ENCODE data around the gene PHACTR3.
A peak's percentile ranks its signal among the peaks of the same experiment; 100 is the strongest.

The PHACTR3 gene

DNA sequence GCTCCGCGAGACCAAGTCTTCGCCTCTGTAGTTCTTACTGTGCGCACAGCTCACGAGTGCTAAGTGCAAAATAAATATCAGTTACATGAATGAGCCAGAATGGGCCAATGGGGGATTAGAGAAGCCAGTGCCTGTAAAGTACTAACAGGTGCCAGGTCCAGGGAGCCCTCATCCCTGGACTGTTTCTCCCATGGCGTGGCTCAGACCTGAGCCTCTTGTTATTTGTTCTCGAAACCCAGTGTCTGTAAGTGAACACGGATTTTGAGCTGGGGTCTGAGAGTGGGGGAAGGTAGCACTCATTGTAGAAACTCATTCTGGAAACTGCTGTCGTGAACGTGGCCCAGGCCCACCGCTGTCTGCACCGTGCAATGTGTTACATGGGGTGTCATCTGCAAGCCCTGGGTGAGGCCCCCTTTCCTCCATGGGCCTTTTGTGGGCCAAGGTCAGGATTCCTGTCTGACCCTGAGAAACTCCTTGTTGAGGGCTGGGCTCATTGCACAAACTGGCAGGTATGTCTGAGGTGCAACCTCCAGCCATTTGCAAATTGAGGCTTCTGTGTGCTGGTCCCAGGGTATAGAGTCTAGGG, 174.4 kb downstream of the PHACTR3 start:
- no peak for DNase-seq (ENCODE audit: low spot score)

DNA sequence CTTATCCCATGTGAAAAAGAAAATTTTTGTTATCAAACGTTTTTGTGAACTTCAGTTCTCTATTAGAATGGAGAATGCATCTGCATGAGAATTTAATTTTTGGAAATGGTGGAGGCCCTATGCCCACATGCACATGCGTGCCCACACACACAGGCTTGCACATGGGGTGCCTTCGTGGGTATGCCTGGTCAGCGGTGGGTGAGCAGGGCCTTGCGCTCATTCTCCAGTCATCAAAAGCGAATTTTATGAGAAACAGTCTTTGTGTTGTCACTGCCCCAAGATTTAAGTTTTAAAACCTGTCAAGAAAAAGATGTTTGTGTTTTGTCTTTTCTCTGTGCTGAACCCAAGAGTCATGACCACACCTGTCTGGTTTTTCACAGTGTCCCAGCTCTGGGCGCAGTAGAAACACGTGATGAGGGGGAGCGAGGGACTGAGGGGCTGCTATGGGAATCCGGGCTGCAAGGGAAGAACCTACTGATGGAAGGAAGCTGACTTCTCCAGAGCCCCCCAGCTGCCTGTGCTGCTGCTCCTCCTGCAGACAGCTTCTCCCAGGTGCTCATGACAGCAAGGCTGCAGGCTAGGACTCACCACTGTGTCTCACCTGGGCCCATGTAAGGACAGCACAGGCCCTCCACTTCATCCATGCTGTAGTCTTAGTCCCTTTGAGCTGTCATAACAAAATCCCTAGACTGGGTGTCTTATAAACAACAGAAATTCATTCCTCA, 175.5 kb downstream of the PHACTR3 start:
- DNase-seq (ENCODE audit: low spot score), result no peak

DNA sequence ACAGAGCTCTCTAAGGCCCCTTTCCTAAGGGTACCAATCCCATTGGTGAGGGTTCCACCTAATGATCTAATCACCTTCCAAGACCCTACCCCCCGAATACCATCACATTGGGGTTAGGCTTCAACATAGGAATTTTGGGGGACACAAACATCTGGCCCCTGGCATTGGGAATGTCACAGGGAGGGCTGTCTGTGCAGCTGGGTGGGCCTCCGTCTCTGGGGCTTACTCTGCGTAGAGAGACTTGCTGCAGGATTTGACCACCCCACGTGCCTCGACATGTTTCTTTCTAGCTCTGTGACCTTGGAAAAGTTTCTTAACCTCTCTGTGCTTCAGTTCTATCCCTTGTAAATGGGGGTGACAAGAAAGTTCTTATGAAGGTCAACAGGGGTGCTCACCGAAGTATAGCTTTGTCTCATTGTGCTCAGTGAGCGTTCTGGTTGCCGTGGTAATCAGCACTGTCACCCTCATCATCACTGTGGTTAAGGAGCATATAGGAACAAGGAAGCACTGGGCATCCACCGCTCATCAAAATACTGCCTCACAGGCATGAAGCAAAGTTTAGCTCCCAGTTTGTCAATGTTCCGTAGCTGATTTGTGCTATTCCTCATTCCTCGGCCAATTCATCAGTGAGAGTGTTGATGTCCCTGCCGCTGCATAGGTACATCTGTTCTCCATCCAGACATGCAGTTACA, 176.3 kb downstream of the PHACTR3 start:
- DNase-seq (ENCODE audit: low spot score), result no peak

DNA sequence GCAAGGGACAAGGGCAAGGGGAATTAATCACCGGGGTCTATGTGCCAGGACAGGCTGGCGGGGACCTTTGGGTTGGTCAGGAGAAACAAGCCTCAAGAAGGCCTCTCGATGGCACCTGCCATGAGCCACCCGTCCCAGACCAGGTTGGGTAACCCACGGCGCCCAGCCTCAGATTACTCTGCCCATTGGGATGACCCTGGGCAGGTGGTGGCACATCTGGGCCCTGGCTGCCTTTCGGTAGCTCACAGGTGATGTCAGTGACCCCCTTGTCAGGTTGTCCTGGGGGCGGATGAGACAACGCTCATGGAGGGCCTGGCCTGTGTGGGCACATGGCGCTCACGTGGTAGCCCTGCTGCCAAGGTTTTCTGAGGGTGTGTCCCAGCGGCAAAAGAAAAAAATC, 176.9 kb downstream of the PHACTR3 start:
- no peak for DNase-seq (ENCODE audit: low spot score)

DNA sequence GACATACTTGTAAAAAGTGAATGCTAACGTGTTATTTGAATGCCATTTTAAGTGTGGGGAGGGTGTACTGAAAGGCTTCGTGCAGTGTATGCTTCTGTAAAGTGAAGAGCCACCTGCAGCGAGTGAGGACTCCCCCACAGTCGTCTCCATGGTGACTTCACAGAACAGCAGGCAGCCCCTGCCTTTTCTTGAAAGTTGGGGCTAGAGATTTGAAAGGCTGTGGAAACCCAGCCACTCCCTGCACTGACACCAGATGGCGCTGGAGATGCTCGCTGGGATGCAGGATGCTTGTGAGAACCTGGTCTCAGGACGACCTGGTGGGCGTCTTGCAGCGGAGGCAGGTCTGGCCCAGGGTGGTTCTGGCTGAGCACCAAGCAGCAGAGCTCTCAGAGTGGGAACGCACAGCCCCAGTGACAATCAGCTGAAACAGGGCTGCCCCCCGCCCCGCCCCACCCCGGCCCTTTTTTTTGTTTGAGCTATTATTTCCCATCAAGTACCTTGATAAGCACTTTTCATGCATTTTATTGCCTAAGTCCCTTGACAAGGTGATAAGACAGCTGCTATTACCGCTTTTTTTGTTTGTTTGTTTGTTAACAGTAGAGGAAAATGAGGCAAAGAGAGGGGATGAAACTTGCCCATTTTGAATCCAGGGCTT, 178.8 kb downstream of the PHACTR3 start:
- DNase-seq (ENCODE audit: low spot score), result peak; percentile 78

DNA sequence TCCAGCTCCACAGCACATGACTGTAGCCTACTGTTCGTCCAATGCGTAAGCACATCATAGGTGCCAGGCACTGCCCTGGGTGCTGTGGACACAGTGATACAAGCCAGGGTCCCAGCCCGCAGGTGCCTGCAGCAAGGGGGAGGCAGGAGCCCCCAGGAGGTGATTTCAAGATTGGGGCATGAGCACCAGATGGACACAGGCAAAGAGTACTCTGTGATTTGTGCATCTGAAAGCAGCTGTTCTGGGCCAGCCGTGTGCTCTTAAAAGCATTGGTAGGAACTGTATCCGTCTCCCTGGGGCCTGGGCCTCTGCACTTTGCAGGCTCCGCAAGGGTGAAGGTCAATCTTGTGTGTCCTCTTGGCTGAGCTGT, 179.3 kb downstream of the PHACTR3 start:
- no peak for DNase-seq (ENCODE audit: low spot score)

DNA sequence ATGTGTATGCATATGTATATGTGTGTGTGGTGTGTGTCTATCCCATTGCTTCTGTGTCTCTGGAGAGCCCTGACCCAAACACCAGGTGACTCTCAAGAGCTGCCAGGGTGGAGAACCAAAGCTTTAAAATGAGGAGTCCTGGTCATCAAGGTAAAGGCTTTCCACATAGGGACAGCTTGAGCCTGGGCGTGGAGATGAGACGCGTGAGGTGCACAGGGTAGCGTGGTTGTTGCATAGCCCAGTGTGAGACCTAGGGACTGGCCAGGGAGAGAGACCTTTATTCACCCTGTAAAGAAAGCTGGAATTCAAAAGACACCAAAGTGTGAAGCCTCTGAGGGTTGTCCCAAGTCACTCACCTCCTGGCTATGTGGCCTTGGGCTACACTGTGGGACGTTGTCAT, 180.0 kb downstream of the PHACTR3 start:
- no peak for DNase-seq (ENCODE audit: low spot score)

DNA sequence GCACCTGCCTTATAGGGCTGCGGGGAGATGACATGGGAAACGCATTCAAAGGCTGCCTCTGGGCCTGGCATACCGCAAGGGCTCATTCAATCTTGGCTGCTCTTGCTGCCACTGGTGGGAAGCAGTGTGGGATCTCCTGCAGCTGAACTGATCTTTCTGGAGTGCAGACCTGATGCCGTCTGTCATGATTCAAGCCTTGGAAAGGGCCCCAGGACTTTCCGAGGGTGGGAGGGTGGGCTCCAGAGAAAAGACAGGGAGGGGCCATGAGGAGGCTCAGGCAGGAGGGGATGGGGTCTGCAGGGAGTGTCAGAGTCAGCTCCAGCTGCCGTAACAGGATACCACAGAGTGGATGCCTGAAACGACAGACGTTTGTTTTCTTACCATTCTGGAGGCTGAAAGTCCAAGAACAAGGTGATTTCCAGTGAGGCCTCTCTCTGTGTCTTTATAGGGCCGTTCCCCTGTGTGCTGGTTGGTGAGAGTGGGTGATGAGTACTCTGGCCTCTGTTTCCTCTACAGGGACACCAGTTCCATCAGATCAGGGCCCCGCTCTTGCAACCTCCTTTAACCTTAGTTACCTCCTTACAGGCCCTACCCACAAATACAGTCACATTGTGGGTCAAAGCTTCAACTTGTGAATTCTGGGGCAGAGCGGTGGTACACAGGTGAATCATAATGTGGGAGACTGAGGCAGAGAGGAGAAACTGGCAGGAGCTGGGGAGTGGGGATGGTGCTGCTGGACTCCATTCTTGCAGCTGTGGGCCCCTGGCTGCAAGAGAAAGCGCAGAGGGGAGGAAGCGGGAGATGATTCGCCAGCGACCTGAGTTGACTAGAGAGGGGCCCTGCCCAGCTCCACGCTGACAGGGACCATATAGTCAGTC, 180.7 kb downstream of the PHACTR3 start:
- DNase-seq (ENCODE audit: low spot score), result no peak

DNA sequence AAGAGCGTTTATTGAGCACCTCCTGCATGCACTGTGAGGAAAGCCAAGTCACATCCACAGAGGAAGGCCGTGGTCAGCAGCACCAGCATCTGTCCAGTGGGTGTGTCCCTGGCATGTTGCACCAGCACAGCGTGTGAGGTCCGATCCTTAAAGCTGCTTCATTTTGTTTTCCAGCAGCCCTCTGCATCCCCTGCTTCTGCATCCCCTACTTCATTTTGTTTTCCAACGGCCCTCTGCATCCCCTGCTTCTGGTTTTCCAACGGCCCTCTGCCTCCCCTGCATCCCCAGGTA, 181.3 kb downstream of the PHACTR3 start:
- no peak for DNase-seq (ENCODE audit: low spot score)

DNA sequence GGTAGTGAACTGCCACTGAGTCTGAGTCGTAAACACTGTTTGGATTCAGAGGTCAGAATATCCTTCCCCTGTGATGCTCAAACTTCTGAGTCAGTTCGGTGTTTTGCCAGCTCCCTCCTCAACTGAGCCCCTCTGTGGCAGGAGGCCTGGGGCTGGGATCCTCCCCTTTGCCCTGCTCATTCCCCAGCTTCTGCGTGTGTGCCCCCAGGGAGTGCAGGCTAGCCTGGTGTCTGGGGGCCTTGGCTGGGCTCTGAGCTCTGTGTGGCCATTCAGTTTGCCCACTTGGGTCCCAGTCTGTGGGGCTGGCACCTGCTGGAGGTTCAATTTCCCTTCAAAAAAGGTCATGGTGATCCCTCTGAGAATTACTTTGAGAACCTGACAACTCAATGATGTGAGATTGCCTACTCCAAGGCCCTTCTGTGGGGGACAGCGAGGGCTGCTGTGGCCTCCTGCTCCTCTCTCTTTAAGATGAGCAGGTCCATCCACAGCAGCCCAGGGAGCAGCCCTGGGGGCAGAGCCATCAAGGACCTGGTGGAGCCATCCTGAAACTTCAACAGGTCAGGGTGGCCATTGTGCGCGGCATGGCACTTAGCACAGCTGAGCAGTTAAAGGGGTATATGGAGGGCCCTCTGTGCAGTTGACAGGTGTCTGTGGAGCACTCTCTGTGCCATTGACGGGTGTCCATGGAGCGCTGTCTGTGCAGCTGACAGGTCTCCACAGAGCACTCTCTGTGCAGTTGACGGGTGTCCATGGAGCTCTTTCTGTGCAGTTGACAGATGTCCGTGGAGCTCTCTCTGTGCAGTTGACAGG, 181.9 kb downstream of the PHACTR3 start:
- DNase-seq (ENCODE audit: low spot score), result no peak

DNA sequence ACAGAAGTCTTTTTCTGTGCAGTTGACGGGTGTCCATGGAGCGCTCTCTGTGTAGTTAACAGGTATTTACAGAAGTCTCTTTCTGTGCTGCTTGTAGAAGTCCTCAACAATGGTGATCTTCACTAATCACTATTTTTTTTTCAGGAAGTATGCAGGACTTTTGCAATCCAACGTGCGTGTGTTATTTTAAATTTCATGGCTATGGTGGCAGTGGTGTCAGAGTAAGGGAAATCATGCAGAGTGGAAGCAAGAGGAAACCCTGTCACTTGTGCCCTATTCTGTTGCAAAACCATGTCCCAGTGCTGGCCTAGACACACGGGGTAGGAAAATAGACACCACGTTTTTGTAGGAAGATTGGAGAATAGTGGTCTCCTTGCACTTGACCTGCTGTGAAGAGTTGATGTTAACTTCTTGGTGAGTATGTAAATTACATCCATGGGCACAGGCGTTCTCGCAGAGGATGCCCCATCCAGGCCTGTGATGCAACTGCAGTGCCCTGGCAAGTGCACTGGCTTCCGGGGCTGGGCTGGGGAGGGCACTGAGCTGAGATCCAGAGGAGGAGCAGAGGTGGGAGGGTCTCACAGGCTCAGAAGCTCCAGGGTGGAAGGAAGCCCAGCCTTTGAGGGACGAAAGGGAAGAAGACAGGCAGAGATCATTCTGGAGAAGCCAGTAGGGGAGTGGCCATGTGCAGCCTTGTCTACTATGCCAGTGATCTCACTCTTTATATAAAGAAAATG, 182.6 kb downstream of the PHACTR3 start:
- no peak for DNase-seq (ENCODE audit: low spot score)

DNA sequence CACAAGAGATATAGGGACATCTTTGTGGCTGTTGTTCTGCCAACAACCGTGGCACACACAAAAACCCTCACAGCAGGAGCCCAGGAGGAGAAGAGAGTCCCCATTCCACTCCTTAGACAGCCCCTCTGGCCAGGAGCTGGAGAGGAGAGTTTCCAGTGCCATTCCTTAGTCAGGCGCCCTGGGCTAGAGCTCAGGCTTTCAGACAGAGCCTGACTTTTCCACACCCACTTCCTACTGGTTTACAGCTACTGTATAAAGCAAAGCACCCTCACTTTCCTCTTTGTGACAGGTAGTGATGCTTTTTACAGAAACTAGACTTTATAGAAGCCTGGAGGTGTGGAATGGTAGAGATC, 183.2 kb downstream of the PHACTR3 start:
- DNase-seq (ENCODE audit: low spot score), result no peak

DNA sequence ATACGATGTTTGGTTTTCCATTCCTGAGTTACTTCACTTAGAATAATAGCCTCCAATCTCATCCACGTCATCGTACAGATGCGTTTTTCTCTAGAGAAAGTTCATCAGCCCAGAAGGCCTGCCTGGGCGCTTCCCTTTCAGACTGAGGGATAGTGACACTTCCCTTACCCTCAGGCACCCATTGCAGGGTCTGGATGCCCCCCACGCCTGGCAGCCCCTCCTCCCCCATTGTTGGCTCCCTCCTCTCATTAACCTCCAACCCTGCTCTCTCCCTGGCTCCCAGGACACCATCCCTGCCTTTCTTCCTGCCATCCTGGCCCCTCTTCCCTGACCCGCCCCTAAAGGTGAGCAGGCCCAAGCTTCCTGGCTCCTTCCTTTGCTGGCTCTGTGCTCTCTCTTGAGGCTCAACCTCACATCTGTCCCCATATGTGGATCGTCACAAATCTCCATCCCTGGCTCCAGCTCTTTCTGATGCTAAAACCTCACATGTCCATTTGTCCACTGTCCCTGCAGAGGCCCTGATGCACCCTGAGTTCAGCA, 183.9 kb downstream of the PHACTR3 start:
- DNase-seq (ENCODE audit: low spot score), result no peak

DNA sequence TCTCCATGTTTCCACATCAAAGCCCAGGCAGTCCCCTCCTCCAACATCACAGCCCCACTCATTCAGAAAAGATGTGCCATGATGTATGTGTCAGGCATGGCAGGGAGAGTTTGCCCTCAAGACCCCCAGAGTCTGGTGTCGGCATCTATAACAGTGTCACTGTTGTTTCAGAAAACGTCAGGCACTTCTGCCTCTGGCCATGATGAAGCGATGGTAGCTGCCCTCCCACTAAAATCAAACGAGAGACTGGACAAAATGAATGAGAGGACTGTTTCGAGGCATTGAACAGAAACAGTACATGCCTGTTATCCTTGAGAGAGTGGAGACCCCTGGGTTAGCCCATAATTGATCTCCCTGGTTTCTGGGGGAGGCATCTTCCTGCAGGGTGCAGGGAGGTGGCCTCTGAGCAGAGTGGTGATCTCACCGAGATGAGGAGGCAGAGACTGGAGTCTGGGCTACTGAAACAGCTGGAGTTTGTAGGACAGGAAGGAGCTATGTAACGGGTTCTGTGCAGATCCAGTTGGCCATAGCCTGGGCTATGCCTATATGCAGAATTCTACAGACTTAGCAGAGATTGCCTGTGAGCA, 184.6 kb downstream of the PHACTR3 start:
- no peak for DNase-seq (ENCODE audit: low spot score)

DNA sequence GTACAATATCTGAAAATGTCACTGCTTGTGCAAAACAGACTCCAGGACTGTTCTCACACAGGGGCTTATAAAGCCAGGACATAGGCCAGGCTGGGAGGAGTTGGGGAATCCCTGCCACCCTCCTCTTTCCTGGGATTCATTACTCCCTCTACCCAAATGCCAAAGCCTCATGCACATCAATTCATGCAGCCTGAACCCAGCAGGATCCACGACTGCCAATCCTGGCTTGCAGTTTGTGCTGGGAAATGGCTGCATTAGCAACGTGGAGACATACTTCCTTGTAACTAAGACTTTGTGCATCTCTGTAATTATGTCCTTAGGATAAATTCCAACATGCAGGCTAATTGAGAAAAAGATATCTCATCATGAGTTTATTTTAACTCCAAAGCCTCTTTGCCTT, 185.3 kb downstream of the PHACTR3 start:
- DNase-seq (ENCODE audit: low spot score), result no peak

DNA sequence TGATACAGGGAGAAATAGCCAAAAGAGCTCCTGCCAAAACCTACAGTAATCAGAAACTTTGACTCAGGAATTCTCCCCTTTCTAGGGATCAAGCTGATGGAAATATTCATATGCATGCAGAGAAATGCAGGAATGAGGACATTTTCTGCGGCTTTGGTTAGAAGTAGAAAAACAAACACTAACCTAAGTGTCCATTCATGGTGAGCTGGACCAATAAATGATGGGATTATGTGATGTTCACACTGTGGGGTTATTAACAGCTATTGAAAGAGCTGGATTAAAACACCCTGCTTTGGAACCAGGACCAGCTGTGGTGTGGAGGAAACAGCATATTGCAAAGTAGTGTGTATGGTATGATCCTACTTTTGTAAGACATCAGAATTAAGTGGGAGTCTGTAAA, 186.0 kb downstream of the PHACTR3 start:
- no peak for DNase-seq (ENCODE audit: low spot score)

DNA sequence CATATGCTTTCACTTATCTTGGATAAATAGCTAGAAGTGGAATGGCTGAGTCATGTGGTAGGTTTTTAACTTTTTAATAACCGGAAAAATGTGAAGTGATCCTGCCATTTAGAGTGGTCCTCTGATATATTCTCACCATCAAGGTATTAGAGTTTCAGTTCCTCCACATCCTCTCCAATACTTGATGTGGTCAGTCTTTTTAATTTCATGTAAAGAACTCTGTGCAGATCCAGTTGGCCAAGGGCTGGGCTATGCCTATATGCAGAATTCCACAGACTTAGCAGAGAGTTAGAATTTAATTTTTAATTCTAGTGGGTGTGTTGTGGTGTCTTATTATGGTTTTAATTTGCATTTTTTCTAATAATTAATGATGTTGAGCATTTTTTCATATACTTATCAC, 188.0 kb downstream of the PHACTR3 start:
- no peak for DNase-seq (ENCODE audit: low spot score)

DNA sequence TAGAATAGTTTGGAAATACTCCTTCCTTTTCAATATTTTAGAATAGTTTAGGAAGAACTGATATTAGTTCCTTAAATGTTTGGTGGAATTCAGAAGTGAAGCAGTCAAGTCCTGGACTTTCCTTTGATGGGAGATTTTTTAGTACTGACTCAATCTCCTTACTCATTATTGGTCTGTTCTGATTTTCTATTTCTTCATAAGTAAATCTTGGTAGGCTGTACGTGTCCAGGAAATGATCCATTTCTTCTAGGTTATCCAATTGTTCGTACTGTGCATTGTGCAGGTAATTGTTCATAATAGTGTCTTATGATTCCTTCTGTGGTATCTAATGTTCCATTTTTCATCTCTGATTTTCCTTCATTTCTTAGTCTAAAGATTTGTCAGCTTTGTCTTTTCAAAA, 190.2 kb downstream of the PHACTR3 start:
- no peak for DNase-seq (ENCODE audit: low spot score)

DNA sequence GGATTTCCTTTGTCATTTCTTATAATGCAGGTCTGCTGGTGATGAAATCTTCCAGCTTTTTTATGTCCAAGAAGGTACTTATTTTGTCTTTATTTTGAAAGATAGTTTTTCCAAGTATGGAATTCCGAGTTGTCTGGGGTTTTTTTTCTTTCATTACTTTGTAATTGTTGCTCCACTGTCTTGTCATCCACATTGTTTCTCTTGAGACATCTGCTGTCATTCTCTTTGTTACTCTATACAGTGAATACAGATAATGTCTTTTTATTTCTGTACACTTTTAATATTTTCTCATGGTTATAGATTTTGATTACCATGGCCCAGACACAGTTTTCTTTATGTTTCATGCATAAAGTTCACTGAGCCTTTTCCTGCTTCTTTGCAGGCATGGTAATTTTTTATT, 196.0 kb downstream of the PHACTR3 start:
- no peak for DNase-seq (ENCODE audit: low spot score)

DNA sequence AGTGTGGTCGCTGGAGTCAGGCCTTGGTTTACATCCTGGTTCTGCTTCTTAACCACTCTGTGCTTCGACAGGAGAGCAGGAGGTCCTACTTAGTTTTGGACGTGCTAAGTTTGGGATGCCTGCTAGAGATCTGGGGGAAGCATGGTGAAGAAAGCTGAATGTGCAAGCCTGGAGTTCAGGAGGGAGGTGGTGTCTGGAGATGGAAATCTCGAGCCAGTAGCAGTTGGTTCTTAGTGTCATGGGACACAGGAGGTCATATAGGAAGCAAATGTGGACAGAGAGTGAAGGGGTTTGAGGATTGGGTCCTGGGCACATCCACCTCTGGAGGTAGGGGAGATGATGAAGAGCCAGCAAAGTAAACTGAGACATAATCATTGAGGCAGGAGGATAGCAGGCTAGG, 197.7 kb downstream of the PHACTR3 start:
- DNase-seq (ENCODE audit: low spot score), result no peak

Data from HuH-7 (cell line).